ENCODE data around the gene SMC4. TPM values are rescaled to one million over a fixed set of nuclear protein-coding genes. Genes with fewer than 3 reads are reported as not detected.
"Not testable (repeated sequence)": the region's sequence is repeated elsewhere in the genome, so short reads cannot be mapped to it uniquely, and the experiment has no call there.

SMC4 gene
- total and polyA plus RNA-seq, 8 donors, result 6.5 to 15.7 (median 10.0) TPM

GRCh38 chr3:160448845-160449635 lies 49.6 kb downstream of the SMC4 start:
- FAIRE-seq, result no peak
- 3 to 6% methylated on average over 26 of the region's 26 CpGs for WGBS, 2 donors
- ATAC-seq, result peak; percentile 53 to 70 (median 66)
- Histone ChIP-seq H3K36me3 (no peaks in the 10 kb centered on the region), H3K4me3 (peak overlapping the region; percentile 23 to 59 (median 50)), H3K27ac (peak overlapping the region; percentile 22 to 78 (median 52)), H3K4me1 (peaks cover 0 to 4% (median 0%) of the 10 kb centered on the region in 3 donors), H3K27me3 (no peaks in the 10 kb centered on the region), H3K9me3 (no peaks in the 10 kb centered on the region)
- DNase-seq, result peak in 3 of 6 donors; percentile 53 to 74 (median 72)
- TF ChIP-seq, protein P1, sequence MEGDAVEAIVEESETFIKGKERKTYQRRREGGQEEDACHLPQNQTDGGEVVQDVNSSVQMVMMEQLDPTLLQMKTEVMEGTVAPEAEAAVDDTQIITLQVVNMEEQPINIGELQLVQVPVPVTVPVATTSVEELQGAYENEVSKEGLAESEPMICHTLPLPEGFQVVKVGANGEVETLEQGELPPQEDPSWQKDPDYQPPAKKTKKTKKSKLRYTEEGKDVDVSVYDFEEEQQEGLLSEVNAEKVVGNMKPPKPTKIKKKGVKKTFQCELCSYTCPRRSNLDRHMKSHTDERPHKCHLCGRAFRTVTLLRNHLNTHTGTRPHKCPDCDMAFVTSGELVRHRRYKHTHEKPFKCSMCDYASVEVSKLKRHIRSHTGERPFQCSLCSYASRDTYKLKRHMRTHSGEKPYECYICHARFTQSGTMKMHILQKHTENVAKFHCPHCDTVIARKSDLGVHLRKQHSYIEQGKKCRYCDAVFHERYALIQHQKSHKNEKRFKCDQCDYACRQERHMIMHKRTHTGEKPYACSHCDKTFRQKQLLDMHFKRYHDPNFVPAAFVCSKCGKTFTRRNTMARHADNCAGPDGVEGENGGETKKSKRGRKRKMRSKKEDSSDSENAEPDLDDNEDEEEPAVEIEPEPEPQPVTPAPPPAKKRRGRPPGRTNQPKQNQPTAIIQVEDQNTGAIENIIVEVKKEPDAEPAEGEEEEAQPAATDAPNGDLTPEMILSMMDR (IDR thresholded peaks at IDR 0.05), result no peak
- intact Hi-C loops (cut with DNase I), result no loop called here

- H3K9me3 ChIP-seq, result no peaks in the 10 kb centered on the region
- peak within 1 kb of the TSS; percentile 23 to 59 (median 50) for H3K4me3 ChIP-seq
- FAIRE-seq (no peak), ATAC-seq (peak; percentile 96 to 98 (median 98)), DNase-seq (peak; percentile 90 to 96 (median 93))
- TF ChIP-seq, protein P1 (IDR thresholded peaks at IDR 0.05), result no peak
- no peaks in the 10 kb centered on the region for H3K27me3 ChIP-seq
- peak within 1 kb of the TSS; percentile 22 to 78 (median 52) for H3K27ac ChIP-seq
- 13 to 16% methylated on average over 61 to 71 of the region's 71 CpGs for WGBS, 2 donors
- no peaks in the 10 kb centered on the region for H3K36me3 ChIP-seq
- intact Hi-C loops (cut with DNase I), result no loop called here
- peaks cover 0 to 4% (median 0%) of the 10 kb centered on the region in 3 donors for H3K4me1 ChIP-seq
Observed at GRCh38 chr3:160449636-160450598, 50.5 kb downstream of the SMC4 start, which contains the start of gene TRIM59. Gene TRIM59 (minus strand): TSS chr3:160449786. CDS start chr3:160439183, 10,603 bp downstream.

GRCh38 chr3:160450846-160451245 lies 51.4 kb downstream of the SMC4 start:
- H3K36me3 ChIP-seq, result no peaks in the 10 kb centered on the region
- FAIRE-seq (no peak), DNase-seq (no peak), ATAC-seq (no peak)
- no peak overlapping the region for H3K4me3 ChIP-seq
- H3K4me1 ChIP-seq, result peaks cover 0 to 4% (median 0%) of the 10 kb centered on the region in 3 donors
- 70 to 85% methylated on average over 3 of the region's 3 CpGs for WGBS, 2 donors
- no peak overlapping the region for H3K27ac ChIP-seq
- no peaks in the 10 kb centered on the region for H3K9me3 ChIP-seq
- TF ChIP-seq, protein P1 (IDR thresholded peaks at IDR 0.05), result no peak
- intact Hi-C loops (cut with DNase I), result no loop called here
- H3K27me3 ChIP-seq, result no peaks in the 10 kb centered on the region

DNA sequence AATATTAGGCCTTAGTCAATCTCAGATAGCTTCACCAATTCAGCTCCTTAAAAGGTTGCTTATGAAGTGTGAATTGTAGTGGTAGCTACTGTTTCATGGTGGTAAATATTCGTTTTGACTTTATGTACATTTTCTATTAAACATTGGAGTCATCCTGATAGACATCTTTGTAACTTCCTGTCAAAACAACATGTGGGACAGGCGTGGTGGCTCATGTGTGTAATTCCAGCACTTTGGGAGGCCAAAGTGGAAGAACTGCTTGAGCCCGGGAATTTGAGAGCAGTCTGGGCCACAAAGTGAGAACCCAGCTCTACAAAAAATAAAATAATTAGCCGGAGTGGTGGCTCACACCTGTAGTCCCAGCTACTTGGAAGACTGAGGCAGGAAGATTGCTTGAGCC lies 52.2 kb downstream of the SMC4 start:
- WGBS, 2 donors, result 88 to 93% methylated on average over 4 of the region's 4 CpGs
- intact Hi-C loops (cut with DNase I), result no loop called here
- Histone ChIP-seq H3K27ac (no peak overlapping the region), H3K4me1 (peaks cover 0 to 4% (median 0%) of the 10 kb centered on the region in 3 donors), H3K9me3 (no peaks in the 10 kb centered on the region), H3K27me3 (no peaks in the 10 kb centered on the region), H3K36me3 (no peaks in the 10 kb centered on the region), H3K4me3 (no peak overlapping the region)
- ATAC-seq (no peak), DNase-seq (no peak), FAIRE-seq (no peak)
- TF ChIP-seq, protein P1 (IDR thresholded peaks at IDR 0.05), result no peak

DNA sequence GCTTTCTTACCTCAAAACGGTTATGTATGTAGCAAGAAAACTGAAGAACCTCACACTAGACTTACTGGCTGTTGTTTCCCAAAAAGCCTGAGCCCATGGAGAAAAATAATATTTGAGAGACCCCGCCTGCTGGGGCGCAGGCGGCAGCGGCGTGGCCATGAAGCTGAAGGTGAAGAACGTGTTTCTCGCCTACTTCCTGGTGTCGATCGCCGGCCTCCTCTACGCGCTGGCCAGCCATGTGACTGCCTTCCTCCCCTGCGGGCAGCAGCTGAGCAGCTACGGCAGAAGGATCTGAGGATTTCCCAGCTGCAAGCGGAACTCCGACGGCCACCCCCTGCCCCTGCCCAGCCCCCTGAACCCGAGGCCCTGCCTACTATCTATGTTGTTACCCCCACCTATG lies 52.8 kb downstream of the SMC4 start:
- H3K27me3 ChIP-seq; ATAC-seq; H3K9me3 ChIP-seq; H3K4me1 ChIP-seq; H3K27ac ChIP-seq; intact Hi-C loops (cut with DNase I); H3K4me3 ChIP-seq; DNase-seq; H3K36me3 ChIP-seq; FAIRE-seq: not testable (repeated sequence)
- WGBS, 2 donors, result 92 to 95% methylated on average over 18 to 19 of the region's 19 CpGs

Data from pancreas (tissue), 10 donors.